Osteoblast (primary cell): Measurements from ENCODE around the gene CDCA3. TPM values are rescaled to one million over a fixed set of nuclear protein-coding genes. Genes with fewer than 3 reads are reported as not detected.
A peak's percentile ranks its signal among the peaks of the same experiment; 100 is the strongest.

ENCODE experiments used
- DNase-seq: peaks from one replicate; pipeline ENCODE4 v3.0.0; 2011; ENCODE audit warnings: low spot score, mixed read lengths; ENCODE audit not compliant: insufficient read length; ENCODE audit errors: missing footprints
- H2AFZ ChIP-seq: 2 replicates; pipeline ENCODE4 v1.6.0; 2011; ENCODE audit warnings: mild to moderate bottlenecking, low read length
- H3K27ac ChIP-seq: 2 replicates; pipeline ENCODE4 v1.5.1; 2011; ENCODE audit warnings: mild to moderate bottlenecking, low read depth, low read length, moderate library complexity
- H3K27me3 ChIP-seq: 2 replicates; pipeline ENCODE4 v1.6.0; 2012; ENCODE audit warnings: mild to moderate bottlenecking, control low read depth, inconsistent platforms, low read length, moderate library complexity; ENCODE audit not compliant: insufficient read depth
- H3K36me3 ChIP-seq: 2 replicates; pipeline ENCODE4 v1.5.1; 2011; ENCODE audit warnings: mild to moderate bottlenecking, low read length, control low read depth, moderate library complexity; ENCODE audit not compliant: insufficient read depth
- H3K4me1 ChIP-seq: 2 replicates; pipeline ENCODE4 v1.5.1; 2011; ENCODE audit warnings: mild to moderate bottlenecking, low read length, control low read depth, moderate library complexity; ENCODE audit not compliant: insufficient read depth
- H3K4me2 ChIP-seq: 2 replicates; pipeline ENCODE4 v1.6.0; 2011; ENCODE audit warnings: mild to moderate bottlenecking, low read length; ENCODE audit not compliant: insufficient read depth
- H3K4me3 ChIP-seq: fragments of 200-600 bp; sonication (generic); 3 replicates; pipeline ENCODE4 v1.5.1; 2012; ENCODE audit warnings: mild to moderate bottlenecking, low read length, inconsistent platforms; ENCODE audit not compliant: insufficient read depth
- H3K79me2 ChIP-seq: 2 replicates; pipeline ENCODE4 v1.6.0; 2012; ENCODE audit warnings: mild to moderate bottlenecking, low read length, control low read depth, inconsistent platforms; ENCODE audit not compliant: insufficient read depth
- H3K9me3 ChIP-seq: 2 replicates; pipeline ENCODE4 v1.5.1; 2011; ENCODE audit warnings: low read depth, low read length, control low read depth
- H4K20me1 ChIP-seq: 2 replicates; pipeline ENCODE4 v1.6.0; 2012; ENCODE audit warnings: mild to moderate bottlenecking, low read length, control low read depth; ENCODE audit not compliant: insufficient read depth
- CTCF ChIP-seq: IDR thresholded peaks from 2 replicates; pipeline ENCODE4 v1.5.1; 2011; ENCODE audit warnings: mild to moderate bottlenecking, low read depth, low read length, moderate library complexity; ENCODE audit errors: extremely low read depth
- total RNA-seq: library from RNA; depleted of rRNA; stranded (reverse); fragments of >200 nt; gene quantifications from 2 replicates; pipeline ENCODE4 v1.2.3, GENCODE V29; 2012

Gene CDCA3
- total RNA-seq, 1 donor = 4.0 TPM

GRCh38 chr12:6817098-6817497 is 34.0 kb downstream of the CDCA3 start:
- Histone ChIP-seq H4K20me1 (peaks cover 6% of the 10 kb centered on the region), H3K4me1 (peaks cover 5% of the 10 kb centered on the region), H3K79me2 (no peaks in the 10 kb centered on the region), H3K36me3 (no peaks in the 10 kb centered on the region), H2AFZ (no peak overlapping the region), H3K4me2 (no peak overlapping the region), H3K27ac (no peak overlapping the region), H3K4me3 (no peak overlapping the region), H3K9me3 (no peaks in the 10 kb centered on the region), H3K27me3 (peaks cover 6% of the 10 kb centered on the region)
- peak; percentile 34 for DNase-seq
- no peak for TF ChIP-seq CTCF

DNA sequence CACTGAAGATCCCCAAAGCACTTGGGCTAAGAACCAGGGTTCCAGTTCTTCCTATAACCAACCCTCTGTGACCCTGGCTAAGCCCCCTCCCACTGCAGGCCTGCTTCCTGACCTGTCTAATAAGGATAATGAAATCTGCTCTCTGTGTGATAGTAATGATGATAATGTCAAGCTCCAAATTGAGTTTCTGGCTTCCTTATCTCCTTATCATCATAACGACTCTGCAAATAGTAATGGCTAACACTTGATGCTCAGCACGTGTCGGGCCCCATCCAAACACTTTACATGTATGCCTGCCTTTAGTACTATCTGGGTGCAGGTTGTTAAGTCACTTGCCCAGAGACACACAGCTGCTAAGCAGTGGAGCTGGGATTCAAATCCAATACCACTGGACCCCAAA is 34.5 kb downstream of the CDCA3 start:
- no peaks in the 10 kb centered on the region for H3K4me1 ChIP-seq

DNA sequence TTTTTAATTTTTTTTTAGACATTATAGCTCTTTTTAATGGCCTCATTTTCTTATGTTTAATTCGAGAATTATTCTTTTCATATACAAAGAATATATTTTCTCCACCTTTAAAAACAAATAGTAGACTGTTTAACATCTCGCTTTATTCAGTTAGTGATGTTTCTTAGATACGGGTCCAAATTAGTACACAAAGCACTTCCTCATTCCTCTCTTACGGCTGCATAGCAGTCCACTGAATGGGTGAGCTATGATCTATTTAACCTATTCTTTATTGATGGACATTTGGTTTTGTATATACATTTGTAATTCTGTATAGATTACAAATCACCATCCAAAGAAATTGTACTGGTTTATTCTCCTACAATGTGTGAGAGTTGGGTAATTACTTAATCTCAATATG is 37.7 kb downstream of the CDCA3 start:
- TF ChIP-seq CTCF = no peak
- Histone ChIP-seq H2AFZ (no peak overlapping the region), H3K27ac (no peak overlapping the region), H4K20me1 (peaks cover 2% of the 10 kb centered on the region), H3K79me2 (no peaks in the 10 kb centered on the region), H3K9me3 (no peaks in the 10 kb centered on the region), H3K27me3 (peaks cover 6% of the 10 kb centered on the region), H3K4me2 (no peak overlapping the region), H3K4me1 (no peaks in the 10 kb centered on the region), H3K36me3 (no peaks in the 10 kb centered on the region), H3K4me3 (no peak overlapping the region)
- peak; percentile 11 for DNase-seq

More for the DNA sequence above, 34.5 kb downstream of the CDCA3 start:
- Histone ChIP-seq H3K4me2 (no peak overlapping the region), H3K27ac (no peak overlapping the region), H2AFZ (no peak overlapping the region), H4K20me1 (peaks cover 6% of the 10 kb centered on the region), H3K9me3 (no peaks in the 10 kb centered on the region), H3K27me3 (peaks cover 6% of the 10 kb centered on the region), H3K79me2 (no peaks in the 10 kb centered on the region), H3K36me3 (no peaks in the 10 kb centered on the region), H3K4me3 (no peak overlapping the region)
- DNase-seq = no peak
- TF ChIP-seq CTCF = no peak

GRCh38 chr12:6810758-6811157 is 40.3 kb downstream of the CDCA3 start:
- TF ChIP-seq CTCF = no peak
- Histone ChIP-seq H3K4me2 (no peak overlapping the region), H3K4me3 (no peak overlapping the region), H3K36me3 (no peaks in the 10 kb centered on the region), H3K79me2 (no peaks in the 10 kb centered on the region), H2AFZ (no peak overlapping the region), H3K4me1 (no peaks in the 10 kb centered on the region), H3K9me3 (no peaks in the 10 kb centered on the region), H3K27ac (no peak overlapping the region), H3K27me3 (peaks cover 6% of the 10 kb centered on the region), H4K20me1 (no peaks in the 10 kb centered on the region)
- DNase-seq = peak; percentile 11
